Measurements from ENCODE around the gene HS3ST3A1.

Gene HS3ST3A1

GRCh38 chr17:13484020-13484419, 117.7 kb downstream of the HS3ST3A1 start:
- DNase-seq, result no peak

- DNase-seq, result no peak
Observed at GRCh38 chr17:13480877-13481276, 120.9 kb downstream of the HS3ST3A1 start.

- DNase-seq, result no peak
Observed at GRCh38 chr17:13478326-13478830, 123.4 kb downstream of the HS3ST3A1 start.

- no peak for DNase-seq
Observed at GRCh38 chr17:13477180-13477611, 124.5 kb downstream of the HS3ST3A1 start.

- DNase-seq, result no peak
Observed at GRCh38 chr17:13476720-13477119, 125.0 kb downstream of the HS3ST3A1 start.

GRCh38 chr17:13475574-13476223, 126.0 kb downstream of the HS3ST3A1 start:
- no peak for DNase-seq

- no peak for DNase-seq
Observed at GRCh38 chr17:13474073-13474800, 127.5 kb downstream of the HS3ST3A1 start.

- DNase-seq, result no peak
Observed at GRCh38 chr17:13465678-13466077, 136.1 kb downstream of the HS3ST3A1 start.

- no peak for DNase-seq
Observed at GRCh38 chr17:13462673-13463124, 139.0 kb downstream of the HS3ST3A1 start.

- no peak for DNase-seq
Observed at GRCh38 chr17:13462146-13462545, 139.6 kb downstream of the HS3ST3A1 start.

GRCh38 chr17:13460261-13461000, 141.3 kb downstream of the HS3ST3A1 start:
- DNase-seq, result no peak

GRCh38 chr17:13457783-13458182, 143.9 kb downstream of the HS3ST3A1 start:
- DNase-seq, result no peak

Measured in NCI-H146 (cell line).